ENCODE results near the gene KLHL12. TPM values are rescaled to one million over a fixed set of nuclear protein-coding genes. Genes with fewer than 3 reads are reported as not detected.

The KLHL12 gene
- total RNA-seq, 1 experiment from 2014 or later, result 33.8 TPM

GRCh38 chr1:202857136-202857610, 69.9 kb downstream of the KLHL12 start:
- DNase-seq (ENCODE audit: low read depth, low spot score) (no peak), ATAC-seq (no peak)
- CTCF ChIA-PET, result no interaction called here
- H3K4me2 ChIP-seq (ENCODE audit: low read length), result no peak overlapping the region
- no peaks in the 10 kb centered on the region for H3K27me3 ChIP-seq (ENCODE audit: insufficient read depth, low read length)
- POLR2A ChIA-PET, result no interaction called here
- no peak for TF ChIP-seq SRF (IDR thresholded peaks at IDR 0.05; ENCODE audit: low read depth)
- TF ChIP-seq TCF7L2 (IDR thresholded peaks at IDR 0.05; ENCODE audit: borderline replicate concordance, extremely low read depth, insufficient read depth, insufficient read length), result no peak
- no peak for TF ChIP-seq RAD21 (IDR thresholded peaks at IDR 0.05; ENCODE audit: low read depth)
- no peak overlapping the region for H2AFZ ChIP-seq (ENCODE audit: low read depth, low read length, poor library complexity, severe bottlenecking)
- peaks cover 6 to 14% of the 10 kb centered on the region in 2 experiments; a peak in 3 of 4 replicates for H3K4me1 ChIP-seq (ENCODE audit: control insufficient read depth in 1 of 2, insufficient read depth in 2 of 2, low read length in 2 of 2)
- H3K79me2 ChIP-seq (ENCODE audit: insufficient read depth, low read length), result no peaks in the 10 kb centered on the region
- RAD21 ChIA-PET (ENCODE audit: low non-redundant PET in 1 of 2, low total read pairs in 2 of 2, uncharacterized antibody in 2 of 2, unreplicated experiment in 2 of 2), result no interaction called here
- no peak overlapping the region for H3K9ac ChIP-seq (ENCODE audit: low read length)
- no peak overlapping the region for H3K4me3 ChIP-seq (replicated peaks in 1 of 2; ENCODE audit: low read depth in 1 of 2, low read length in 2 of 2)
- no peaks in the 10 kb centered on the region for H3K9me2 ChIP-seq (ENCODE audit: insufficient read depth)
- intact Hi-C loops (cut with micrococcal nuclease), result loop anchor here (5.0 kb wide), 1 partner anchor 530 kb away; no protein-coding TSS in a partner anchor
- no TSS peak for BruUV-seq (replicated peaks)
- H3K36me3 ChIP-seq (ENCODE audit: control insufficient read depth in 1 of 2, insufficient read depth in 2 of 2, low read length in 2 of 2), result no peaks in the 10 kb centered on the region
- H3K9me3 ChIP-seq (ENCODE audit: control insufficient read depth in 1 of 2, insufficient read depth in 1 of 2, low read depth in 1 of 2, low read length in 2 of 2), result no peaks in the 10 kb centered on the region
- no peak overlapping the region for H3K27ac ChIP-seq (ENCODE audit: low read depth, low read length)
- no peaks in the 10 kb centered on the region for H4K20me1 ChIP-seq (ENCODE audit: insufficient read depth)

- H3K9me2 ChIP-seq (ENCODE audit: insufficient read depth), result no peaks in the 10 kb centered on the region
- H3K36me3 ChIP-seq (ENCODE audit: control insufficient read depth in 1 of 2, insufficient read depth in 2 of 2, low read length in 2 of 2), result no peaks in the 10 kb centered on the region
- POLR2A ChIA-PET, result no interaction called here
- H3K27me3 ChIP-seq (ENCODE audit: insufficient read depth, low read length), result no peaks in the 10 kb centered on the region
- no peak overlapping the region for H3K9ac ChIP-seq (ENCODE audit: low read length)
- RAD21 ChIA-PET (ENCODE audit: low non-redundant PET in 1 of 2, low total read pairs in 2 of 2, uncharacterized antibody in 2 of 2, unreplicated experiment in 2 of 2), result no interaction called here
- DNase-seq (ENCODE audit: low read depth, low spot score) (no peak), ATAC-seq (no peak)
- no peaks in the 10 kb centered on the region for H4K20me1 ChIP-seq (ENCODE audit: insufficient read depth)
- H3K79me2 ChIP-seq (ENCODE audit: insufficient read depth, low read length), result no peaks in the 10 kb centered on the region
- peaks cover 3 to 11% of the 10 kb centered on the region in 2 experiments; a peak in 2 of 4 replicates for H3K4me1 ChIP-seq (ENCODE audit: control insufficient read depth in 1 of 2, insufficient read depth in 2 of 2, low read length in 2 of 2)
- BruUV-seq (replicated peaks), result no TSS peak
- CTCF ChIA-PET, result no interaction called here
- H3K4me3 ChIP-seq (replicated peaks in 1 of 2; ENCODE audit: low read depth in 1 of 2, low read length in 2 of 2), result no peak overlapping the region
- H3K9me3 ChIP-seq (ENCODE audit: control insufficient read depth in 1 of 2, insufficient read depth in 1 of 2, low read depth in 1 of 2, low read length in 2 of 2), result no peaks in the 10 kb centered on the region
- no peak overlapping the region for H2AFZ ChIP-seq (ENCODE audit: low read depth, low read length, poor library complexity, severe bottlenecking)
- H3K27ac ChIP-seq (ENCODE audit: low read depth, low read length), result no peak overlapping the region
- no peak overlapping the region for H3K4me2 ChIP-seq (ENCODE audit: low read length)
- intact Hi-C loops (cut with micrococcal nuclease), result loop anchor here (5.0 kb wide), 1 partner anchor 531 kb away; no protein-coding TSS in a partner anchor
- no peak for TF ChIP-seq ZNF274 (IDR thresholded peaks at IDR 0.05; ENCODE audit: low read depth, low read length)
- no peak for TF ChIP-seq FOSL1 (IDR thresholded peaks at IDR 0.05; ENCODE audit: low read depth)
- TF ChIP-seq JUND (IDR thresholded peaks at IDR 0.05), result no peak
- no peak for TF ChIP-seq POLR2AphosphoS5 (IDR thresholded peaks at IDR 0.05; ENCODE audit: low read depth, low read length)
- no peak for TF ChIP-seq EGR1 (IDR thresholded peaks at IDR 0.05; ENCODE audit: low read depth)
- no peak for TF ChIP-seq CEBPB (IDR thresholded peaks at IDR 0.05; ENCODE audit: low read depth)
- TF ChIP-seq ELF1 (IDR thresholded peaks at IDR 0.05; ENCODE audit: borderline replicate concordance, low read depth), result no peak
- no peak for TF ChIP-seq ATF3 (IDR thresholded peaks at IDR 0.05)
- TF ChIP-seq ZBTB33 (IDR thresholded peaks at IDR 0.05; ENCODE audit: extremely low read depth, insufficient replicate concordance, low read length), result no peak
- TF ChIP-seq YY1 (IDR thresholded peaks at IDR 0.05; ENCODE audit: extremely low read depth, insufficient replicate concordance, low read depth, low read length), result no peak
- no peak for TF ChIP-seq MAX (IDR thresholded peaks at IDR 0.05)
- no peak for TF ChIP-seq SRF (IDR thresholded peaks at IDR 0.05; ENCODE audit: low read depth)
- no peak for TF ChIP-seq CTCF (IDR thresholded peaks at IDR 0.05 in 2 of 3, conservative IDR thresholded peaks at IDR 0.05 in 1 of 3; ENCODE audit: borderline replicate concordance in 1 of 3, insufficient read depth in 1 of 3, low read depth in 2 of 3, low read length in 2 of 3)
- TF ChIP-seq SIN3A (IDR thresholded peaks at IDR 0.05; ENCODE audit: low read depth), result no peak
These were observed 71.0 kb downstream of the KLHL12 start for GRCh38 chr1:202856014-202856413.
